IPS-20b (cell line): ENCODE data around the gene TPM2.

Source experiments
- H3K27ac ChIP-seq: one replicate; pipeline ENCODE4 v1.5.1; 2013; ENCODE audit warnings: low read length
- H3K27me3 ChIP-seq: 2 replicates; pipeline ENCODE4 v1.6.1; 2013; ENCODE audit warnings: mild to moderate bottlenecking, low read length, inconsistent platforms; ENCODE audit not compliant: insufficient read depth
- H3K36me3 ChIP-seq: 2 replicates; pipeline ENCODE4 v1.6.1; 2013; ENCODE audit warnings: low read depth, mild to moderate bottlenecking, inconsistent platforms, low read length, moderate library complexity; ENCODE audit not compliant: insufficient read depth
- H3K4me1 ChIP-seq: 2 replicates; pipeline ENCODE4 v1.6.1; 2013; ENCODE audit warnings: mild to moderate bottlenecking, control low read depth, inconsistent platforms, low read length, moderate library complexity; ENCODE audit not compliant: insufficient read depth
- H3K4me3 ChIP-seq: 2 replicates; pipeline ENCODE4 v1.5.1; 2013; ENCODE audit warnings: mild to moderate bottlenecking, low read length, inconsistent platforms
- H3K9ac ChIP-seq: 2 replicates; pipeline ENCODE4 v1.6.1; 2013; ENCODE audit warnings: low read depth, mild to moderate bottlenecking, inconsistent platforms, low read length, moderate library complexity
- H3K9me3 ChIP-seq: 2 replicates; pipeline ENCODE4 v1.6.1; 2013; ENCODE audit warnings: mild to moderate bottlenecking, low read depth, low read length, inconsistent platforms; ENCODE audit not compliant: insufficient read depth

TPM2 gene

DNA sequence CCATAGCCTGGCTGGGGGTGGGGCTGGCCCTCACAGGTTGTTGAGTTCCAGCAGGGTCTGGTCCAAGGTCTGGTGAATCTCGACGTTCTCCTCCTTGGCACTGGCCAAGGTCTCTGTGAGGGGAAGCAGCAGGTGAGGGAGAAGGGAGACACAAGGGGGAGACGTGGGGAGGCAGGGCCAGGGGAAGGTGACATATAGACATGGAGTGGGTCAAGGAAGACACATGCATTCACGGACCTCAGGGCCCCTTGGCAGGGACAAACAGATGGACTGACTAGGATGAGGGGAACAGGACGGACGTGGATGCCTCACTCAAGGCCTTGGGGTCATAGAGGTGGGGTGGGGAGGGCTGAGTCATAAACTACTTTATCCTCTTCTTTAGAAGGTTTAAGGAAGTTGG lies 7.7 kb downstream of the TPM2 start:
- Histone ChIP-seq H3K9me3 (no peaks in the 10 kb centered on the region), H3K9ac (no peak overlapping the region), H3K4me3 (no peak overlapping the region), H3K27ac (no peak overlapping the region), H3K36me3 (peaks cover 57% of the 10 kb centered on the region), H3K27me3 (no peaks in the 10 kb centered on the region), H3K4me1 (no peaks in the 10 kb centered on the region)

DNA sequence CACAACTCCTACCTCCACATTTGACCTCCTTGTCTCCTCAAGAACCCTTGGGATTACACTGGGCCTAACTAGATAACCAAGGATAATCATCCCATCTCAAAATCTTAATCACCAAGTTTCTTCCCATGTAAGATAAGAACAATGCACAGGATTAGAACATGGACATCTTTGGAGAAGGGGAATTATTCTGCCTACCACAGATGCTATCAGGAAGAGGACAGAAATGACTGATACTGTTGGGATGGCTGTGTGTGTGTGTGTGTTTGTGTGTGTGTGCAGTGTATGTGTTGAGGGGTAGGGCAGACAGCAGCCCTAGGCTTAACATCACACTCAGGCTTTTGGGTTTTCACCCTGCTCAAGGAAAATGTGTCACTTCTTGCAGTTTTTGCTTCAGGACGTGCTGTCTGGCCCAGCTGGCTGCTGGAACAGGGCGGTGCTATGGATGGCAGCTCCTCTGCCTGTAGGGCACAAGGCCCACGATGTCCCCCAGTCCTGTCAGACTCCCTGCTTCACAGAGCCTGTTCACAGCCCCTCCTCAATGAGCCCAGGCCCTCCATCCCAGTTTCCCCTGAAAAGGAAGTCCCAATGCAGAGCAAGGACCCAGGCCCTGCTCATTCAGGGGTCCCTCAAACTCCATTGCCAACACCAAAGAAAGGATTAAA lies 8.3 kb downstream of the TPM2 start:
- H3K27ac ChIP-seq: no peak overlapping the region
- peaks cover under 1% of the 10 kb centered on the region; the same call in 1 of the 2 replicates for H3K4me1 ChIP-seq
- peaks cover 2% of the 10 kb centered on the region; the same call in 1 of the 2 replicates for H3K27me3 ChIP-seq
- no peaks in the 10 kb centered on the region for H3K9me3 ChIP-seq
- H3K36me3 ChIP-seq: peaks cover 52% of the 10 kb centered on the region
- H3K9ac ChIP-seq: no peak overlapping the region
- H3K4me3 ChIP-seq: no peak overlapping the region

DNA sequence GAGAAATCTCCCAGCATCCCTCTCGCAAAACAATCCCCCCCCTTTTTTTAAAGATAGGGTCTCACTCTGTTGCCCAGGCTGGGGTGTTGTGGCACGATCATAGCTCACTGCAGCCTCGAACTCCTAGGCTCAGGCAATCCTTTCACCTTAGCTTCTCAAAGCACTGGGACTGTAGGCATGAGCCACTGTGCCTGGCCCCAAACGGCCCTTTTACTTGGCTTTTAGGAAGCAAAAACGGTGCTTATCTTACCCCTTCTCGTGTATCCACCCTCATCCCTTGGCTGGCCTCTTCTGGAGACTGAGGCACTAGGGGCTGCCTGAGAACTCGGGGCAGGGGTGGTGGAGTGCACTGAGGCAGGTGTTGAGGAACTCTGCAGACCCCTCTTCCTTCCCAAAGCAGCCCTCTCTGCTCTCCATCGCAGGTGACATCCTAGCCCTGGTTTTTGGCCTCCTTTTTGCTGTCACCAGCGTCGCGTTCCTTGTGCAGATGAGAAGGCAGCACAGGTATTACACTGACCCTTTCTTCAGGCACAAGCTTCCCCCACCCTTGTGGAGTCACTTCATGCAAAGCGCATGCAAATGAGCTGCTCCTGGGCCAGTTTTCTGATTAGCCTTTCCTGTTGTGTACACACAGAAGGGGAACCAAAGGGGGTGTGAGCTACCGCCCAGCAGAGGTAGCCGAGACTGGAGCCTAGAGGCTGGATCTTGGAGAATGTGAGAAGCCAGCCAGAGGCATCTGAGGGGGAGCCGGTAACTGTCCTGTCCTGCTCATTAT lies 9.2 kb downstream of the TPM2 start:
- peaks cover 42% of the 10 kb centered on the region for H3K36me3 ChIP-seq
- peaks cover 7% of the 10 kb centered on the region for H3K27me3 ChIP-seq
- H3K4me3 ChIP-seq: no peak overlapping the region
- H3K9me3 ChIP-seq: no peaks in the 10 kb centered on the region
- no peak overlapping the region for H3K9ac ChIP-seq
- H3K27ac ChIP-seq: no peak overlapping the region
- peaks cover 6% of the 10 kb centered on the region; the same call in 1 of the 2 replicates for H3K4me1 ChIP-seq

DNA sequence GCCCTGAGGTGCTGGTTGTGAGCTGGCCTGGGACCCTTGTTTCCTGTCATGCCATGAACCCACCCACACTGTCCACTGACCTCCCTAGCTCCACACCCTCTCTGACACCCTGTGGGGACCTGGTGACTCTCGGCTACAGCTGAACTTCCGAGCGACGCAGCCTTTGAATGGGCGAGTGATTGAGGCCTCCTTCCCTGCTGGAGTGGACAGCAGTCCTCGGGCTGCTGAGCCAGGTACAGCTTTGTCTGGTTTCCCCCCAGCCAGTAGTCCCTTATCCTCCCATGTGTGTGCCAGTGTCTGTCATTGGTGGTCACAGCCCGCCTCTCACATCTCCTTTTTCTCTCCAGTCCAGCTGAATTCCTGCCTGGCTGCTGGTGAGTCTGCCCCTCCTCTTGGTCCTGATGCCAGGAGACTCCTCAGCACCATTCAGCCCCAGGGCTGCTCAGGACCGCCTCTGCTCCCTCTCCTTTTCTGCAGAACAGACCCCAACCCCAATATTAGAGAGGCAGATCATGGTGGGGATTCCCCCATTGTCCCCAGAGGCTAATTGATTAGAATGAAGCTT lies 9.9 kb downstream of the TPM2 start:
- H3K9ac ChIP-seq: no peak overlapping the region

DNA sequence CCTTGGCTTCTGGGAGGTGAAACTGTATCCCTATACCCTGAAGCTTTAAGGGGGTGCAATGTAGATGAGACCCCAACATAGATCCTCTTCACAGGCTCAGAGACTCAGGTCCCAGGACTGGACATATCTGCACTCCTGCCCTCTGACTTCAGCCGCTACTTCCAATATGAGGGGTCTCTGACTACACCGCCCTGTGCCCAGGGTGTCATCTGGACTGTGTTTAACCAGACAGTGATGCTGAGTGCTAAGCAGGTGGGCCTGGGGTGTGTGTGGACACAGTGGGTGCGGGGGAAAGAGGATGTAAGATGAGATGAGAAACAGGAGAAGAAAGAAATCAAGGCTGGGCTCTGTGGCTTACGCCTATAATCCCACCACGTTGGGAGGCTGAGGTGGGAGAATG lies 10.6 kb downstream of the TPM2 start:
- Histone ChIP-seq H3K9ac (no peak overlapping the region), H3K4me3 (no peak overlapping the region), H3K36me3 (peaks cover 28% of the 10 kb centered on the region), H3K27me3 (peaks cover 15% of the 10 kb centered on the region), H3K27ac (no peak overlapping the region), H3K4me1 (peaks cover 6% of the 10 kb centered on the region; the same call in 1 of the 2 replicates), H3K9me3 (no peaks in the 10 kb centered on the region)

More for the DNA sequence above, 9.9 kb downstream of the TPM2 start:
- no peak overlapping the region for H3K4me3 ChIP-seq
- no peaks in the 10 kb centered on the region for H3K9me3 ChIP-seq
- peaks cover 35% of the 10 kb centered on the region for H3K36me3 ChIP-seq
- H3K4me1 ChIP-seq: peaks cover 6% of the 10 kb centered on the region; the same call in 1 of the 2 replicates
- H3K27ac ChIP-seq: no peak overlapping the region
- H3K27me3 ChIP-seq: peaks cover 7% of the 10 kb centered on the region

DNA sequence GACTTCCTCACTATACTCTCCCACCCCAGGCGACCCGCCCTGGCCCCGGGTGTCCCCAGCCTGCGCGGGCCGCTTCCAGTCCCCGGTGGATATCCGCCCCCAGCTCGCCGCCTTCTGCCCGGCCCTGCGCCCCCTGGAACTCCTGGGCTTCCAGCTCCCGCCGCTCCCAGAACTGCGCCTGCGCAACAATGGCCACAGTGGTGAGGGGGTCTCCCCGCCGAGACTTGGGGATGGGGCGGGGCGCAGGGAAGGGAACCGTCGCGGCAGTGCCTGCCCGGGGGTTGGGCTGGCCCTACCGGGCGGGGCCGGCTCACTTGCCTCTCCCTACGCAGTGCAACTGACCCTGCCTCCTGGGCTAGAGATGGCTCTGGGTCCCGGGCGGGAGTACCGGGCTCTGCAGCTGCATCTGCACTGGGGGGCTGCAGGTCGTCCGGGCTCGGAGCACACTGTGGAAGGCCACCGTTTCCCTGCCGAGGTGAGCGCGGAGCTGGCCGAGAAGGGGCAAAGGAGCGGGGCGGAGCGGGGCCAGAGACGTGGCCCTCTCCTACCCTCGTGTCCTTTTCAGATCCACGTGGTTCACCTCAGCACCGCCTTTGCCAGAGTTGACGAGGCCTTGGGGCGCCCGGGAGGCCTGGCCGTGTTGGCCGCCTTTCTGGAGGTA lies 13.9 kb downstream of the TPM2 start:
- peaks cover 6% of the 10 kb centered on the region; the same call in 1 of the 2 replicates for H3K4me1 ChIP-seq

DNA sequence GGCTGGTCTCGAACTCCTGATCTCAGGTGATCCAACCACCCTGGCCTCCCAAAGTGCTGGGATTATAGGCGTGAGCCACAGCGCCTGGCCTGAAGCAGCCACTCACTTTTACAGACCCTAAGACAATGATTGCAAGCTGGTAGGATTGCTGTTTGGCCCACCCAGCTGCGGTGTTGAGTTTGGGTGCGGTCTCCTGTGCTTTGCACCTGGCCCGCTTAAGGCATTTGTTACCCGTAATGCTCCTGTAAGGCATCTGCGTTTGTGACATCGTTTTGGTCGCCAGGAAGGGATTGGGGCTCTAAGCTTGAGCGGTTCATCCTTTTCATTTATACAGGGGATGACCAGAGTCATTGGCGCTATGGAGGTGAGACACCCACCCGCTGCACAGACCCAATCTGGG lies 14.5 kb downstream of the TPM2 start:
- peaks cover 18% of the 10 kb centered on the region for H3K27me3 ChIP-seq
- H3K27ac ChIP-seq: no peak overlapping the region
- H3K4me3 ChIP-seq: peak overlapping the region; percentile 86
- H3K9me3 ChIP-seq: no peaks in the 10 kb centered on the region
- peak overlapping the region; percentile 79; the same call in 1 of the 2 replicates for H3K9ac ChIP-seq
- peaks cover 6% of the 10 kb centered on the region; the same call in 1 of the 2 replicates for H3K4me1 ChIP-seq
- no peaks in the 10 kb centered on the region for H3K36me3 ChIP-seq

More for the DNA sequence above, 13.9 kb downstream of the TPM2 start:
- Histone ChIP-seq H3K36me3 (no peaks in the 10 kb centered on the region), H3K9ac (peak overlapping the region; percentile 79; the same call in 1 of the 2 replicates), H3K9me3 (no peaks in the 10 kb centered on the region), H3K27ac (no peak overlapping the region), H3K4me3 (peak overlapping the region; percentile 86), H3K27me3 (peaks cover 18% of the 10 kb centered on the region)

DNA sequence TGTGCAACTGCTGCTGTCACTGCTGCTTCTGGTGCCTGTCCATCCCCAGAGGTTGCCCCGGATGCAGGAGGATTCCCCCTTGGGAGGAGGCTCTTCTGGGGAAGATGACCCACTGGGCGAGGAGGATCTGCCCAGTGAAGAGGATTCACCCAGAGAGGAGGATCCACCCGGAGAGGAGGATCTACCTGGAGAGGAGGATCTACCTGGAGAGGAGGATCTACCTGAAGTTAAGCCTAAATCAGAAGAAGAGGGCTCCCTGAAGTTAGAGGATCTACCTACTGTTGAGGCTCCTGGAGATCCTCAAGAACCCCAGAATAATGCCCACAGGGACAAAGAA lies 15.7 kb downstream of the TPM2 start:
- H3K36me3 ChIP-seq: no peaks in the 10 kb centered on the region
- no peak overlapping the region for H3K9ac ChIP-seq
- peaks cover 6% of the 10 kb centered on the region; the same call in 1 of the 2 replicates for H3K4me1 ChIP-seq
- no peak overlapping the region for H3K4me3 ChIP-seq
- peaks cover 18% of the 10 kb centered on the region for H3K27me3 ChIP-seq
- H3K27ac ChIP-seq: no peak overlapping the region
- no peaks in the 10 kb centered on the region for H3K9me3 ChIP-seq

DNA sequence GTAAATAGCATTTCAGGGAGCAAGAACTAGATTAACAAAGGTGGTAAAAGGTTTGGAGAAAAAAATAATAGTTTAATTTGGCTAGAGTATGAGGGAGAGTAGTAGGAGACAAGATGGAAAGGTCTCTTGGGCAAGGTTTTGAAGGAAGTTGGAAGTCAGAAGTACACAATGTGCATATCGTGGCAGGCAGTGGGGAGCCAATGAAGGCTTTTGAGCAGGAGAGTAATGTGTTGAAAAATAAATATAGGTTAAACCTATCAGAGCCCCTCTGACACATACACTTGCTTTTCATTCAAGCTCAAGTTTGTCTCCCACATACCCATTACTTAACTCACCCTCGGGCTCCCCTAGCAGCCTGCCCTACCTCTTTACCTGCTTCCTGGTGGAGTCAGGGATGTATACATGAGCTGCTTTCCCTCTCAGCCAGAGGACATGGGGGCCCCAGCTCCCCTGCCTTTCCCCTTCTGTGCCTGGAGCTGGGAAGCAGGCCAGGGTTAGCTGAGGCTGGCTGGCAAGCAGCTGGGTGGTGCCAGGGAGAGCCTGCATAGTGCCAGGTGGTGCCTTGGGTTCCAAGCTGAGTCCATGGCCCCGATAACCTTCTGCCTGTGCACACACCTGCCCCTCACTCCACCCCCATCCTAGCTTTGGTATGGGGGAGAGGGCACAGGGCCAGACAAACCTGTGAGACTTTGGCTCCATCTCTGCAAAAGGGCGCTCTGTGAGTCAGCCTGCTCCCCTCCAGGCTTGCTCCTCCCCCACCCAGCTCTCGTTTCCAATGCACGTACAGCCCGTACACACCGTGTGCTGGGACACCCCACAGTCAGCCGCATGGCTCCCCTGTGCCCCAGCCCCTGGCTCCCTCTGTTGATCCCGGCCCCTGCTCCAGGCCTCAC lies 16.3 kb downstream of the TPM2 start, which contains the start of gene CA9:
Gene CA9 (plus strand): TSS at position 797 of the 893 bp plus-strand sequence. CDS start 32 bp downstream, at position 829.
- H3K4me1 ChIP-seq: peaks cover 6% of the 10 kb centered on the region; the same call in 1 of the 2 replicates
- no peak within 1 kb of the TSS for H3K4me3 ChIP-seq
- H3K9ac ChIP-seq: no peak within 1 kb of the TSS
- no peaks in the 10 kb centered on the region for H3K36me3 ChIP-seq
- H3K27me3 ChIP-seq: peaks cover 18% of the 10 kb centered on the region
- H3K27ac ChIP-seq: no peak within 1 kb of the TSS
- H3K9me3 ChIP-seq: no peaks in the 10 kb centered on the region

DNA sequence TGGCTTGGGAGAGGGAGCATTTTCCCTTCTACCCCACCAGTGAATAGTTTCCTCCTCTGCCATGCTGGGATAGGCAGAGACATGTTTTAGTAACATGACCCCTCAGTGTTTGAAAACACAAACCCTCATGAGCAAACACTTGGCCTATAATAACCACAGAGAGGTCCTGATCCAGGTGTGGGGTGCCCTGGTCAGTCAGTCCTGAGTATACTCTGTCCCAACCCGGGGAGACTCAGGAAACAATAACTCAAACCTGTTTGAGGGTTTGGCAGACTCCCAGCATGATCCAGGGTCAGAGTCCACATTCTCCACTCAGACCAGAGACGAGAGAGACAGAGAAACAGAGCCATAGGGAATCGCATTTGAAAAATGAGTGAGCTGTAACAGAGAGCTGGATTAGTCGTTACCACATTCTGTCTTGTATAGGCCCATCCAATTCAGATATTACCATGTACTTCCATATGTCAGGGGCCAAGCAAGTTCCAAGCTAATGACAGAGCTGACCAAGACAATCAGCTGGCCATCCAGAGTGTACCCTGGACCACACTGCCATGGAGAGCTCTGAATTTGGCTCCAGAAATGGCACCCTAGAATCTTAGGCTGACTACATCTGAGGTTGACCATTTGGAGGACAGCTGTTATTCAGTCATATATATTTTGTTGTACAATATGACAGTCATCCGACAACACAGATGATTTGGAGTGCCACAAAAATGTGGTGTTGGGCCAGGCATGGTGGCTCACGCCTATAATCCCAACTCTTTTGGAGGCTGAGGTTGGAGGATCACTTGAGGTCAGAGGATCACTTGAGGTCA lies 20.2 kb downstream of the TPM2 start:
- no peak overlapping the region for H3K4me3 ChIP-seq
- peaks cover 8% of the 10 kb centered on the region for H3K27me3 ChIP-seq
- no peaks in the 10 kb centered on the region for H3K36me3 ChIP-seq
- peaks cover 2% of the 10 kb centered on the region; the same call in 1 of the 2 replicates for H3K4me1 ChIP-seq
- no peaks in the 10 kb centered on the region for H3K9me3 ChIP-seq
- H3K9ac ChIP-seq: no peak overlapping the region
- H3K27ac ChIP-seq: no peak overlapping the region
